CD4-positive, alpha-beta T cell treated with Interleukin-17A for 1 hour (primary cell): Measurements from ENCODE around the gene MTRF1L.

Experiments used
- DNase-seq: peaks from one replicate; pipeline ENCODE4 v3.0.0-alpha.2; 2020

MTRF1L gene

GRCh38 chr6:153002613-153003365, at the start of gene MTRF1L:
TSS of gene MTRF1L (minus strand) at chr6:153002709. CDS start at chr6:153002685, 24 bp downstream.
- DNase-seq: peak; percentile 90

GRCh38 chr6:153051801-153052200, 49.3 kb upstream of the MTRF1L start:
- DNase-seq: no peak

GRCh38 chr6:153048631-153049030, 46.1 kb upstream of the MTRF1L start:
- no peak for DNase-seq

GRCh38 chr6:153047386-153047785, 44.9 kb upstream of the MTRF1L start:
- no peak for DNase-seq

GRCh38 chr6:153045271-153045670, 42.8 kb upstream of the MTRF1L start:
- DNase-seq: no peak

GRCh38 chr6:153044295-153044694, 41.8 kb upstream of the MTRF1L start:
- no peak for DNase-seq

GRCh38 chr6:153043719-153044118, 41.2 kb upstream of the MTRF1L start:
- no peak for DNase-seq

- no peak for DNase-seq
These were observed 36.0 kb upstream of the MTRF1L start for GRCh38 chr6:153038378-153039057.

- DNase-seq: no peak
These were observed 31.6 kb upstream of the MTRF1L start for GRCh38 chr6:153034139-153034538.

- no peak for DNase-seq
These were observed 29.9 kb upstream of the MTRF1L start for GRCh38 chr6:153032255-153032882.

- no peak for DNase-seq
These were observed 28.9 kb upstream of the MTRF1L start for GRCh38 chr6:153031335-153031955.

- no peak for DNase-seq
These were observed 26.5 kb upstream of the MTRF1L start for GRCh38 chr6:153028963-153029362.

- DNase-seq: no peak
These were observed 25.8 kb upstream of the MTRF1L start for GRCh38 chr6:153028286-153028685.

GRCh38 chr6:153027480-153027879, 25.0 kb upstream of the MTRF1L start:
- no peak for DNase-seq

GRCh38 chr6:153024709-153025017, 22.2 kb upstream of the MTRF1L start:
- DNase-seq: no peak

GRCh38 chr6:153023977-153024708, 21.6 kb upstream of the MTRF1L start:
- peak; percentile 72 for DNase-seq

GRCh38 chr6:153018355-153018754, 15.8 kb upstream of the MTRF1L start:
- DNase-seq: no peak

- DNase-seq: no peak
These were observed 14.3 kb upstream of the MTRF1L start for GRCh38 chr6:153016846-153017245.

GRCh38 chr6:153015094-153015640, 12.7 kb upstream of the MTRF1L start:
- DNase-seq: no peak

- no peak for DNase-seq
These were observed 10.9 kb upstream of the MTRF1L start for GRCh38 chr6:153013438-153013837.

GRCh38 chr6:153012856-153013255, 10.3 kb upstream of the MTRF1L start:
- no peak for DNase-seq

GRCh38 chr6:153003366-153003690, 819 bp upstream of the MTRF1L start:
- DNase-seq: no peak
